Mesendoderm (in vitro differentiated cells): ENCODE data around the gene RPS6KA5.

ENCODE experiments used
- DNase-seq: peaks from one replicate; pipeline ENCODE4 v3.0.0; 2013
- H2AK5ac ChIP-seq: 2 replicates; pipeline ENCODE4 v1.6.1; 2013; ENCODE audit warnings: low read length, inconsistent platforms
- H2BK120ac ChIP-seq: 2 replicates; pipeline ENCODE4 v1.6.1; 2013; ENCODE audit warnings: low read depth, mild to moderate bottlenecking, low read length, moderate library complexity, mixed read lengths
- H2BK15ac ChIP-seq: replicated peaks from 2 replicates; pipeline ENCODE4 v1.6.1; 2013; ENCODE audit warnings: low read depth, mild to moderate bottlenecking, moderate library complexity
- H2BK5ac ChIP-seq: 2 replicates; pipeline ENCODE4 v1.6.1; 2013; ENCODE audit warnings: low read length, inconsistent platforms
- H3K18ac ChIP-seq: 2 replicates; pipeline ENCODE4 v1.6.1; 2013; ENCODE audit warnings: mild to moderate bottlenecking, low read length, mixed read lengths
- H3K23ac ChIP-seq: one replicate; pipeline ENCODE4 v1.6.1; 2013; ENCODE audit warnings: low read length
- H3K27ac ChIP-seq: 2 replicates; pipeline ENCODE4 v1.5.1; 2013; ENCODE audit warnings: low read depth, mild to moderate bottlenecking, inconsistent platforms, low read length, moderate library complexity
- H3K27me3 ChIP-seq: 2 replicates; pipeline ENCODE4 v1.6.1; 2013; ENCODE audit warnings: low read length, control low read depth, mild to moderate bottlenecking, inconsistent platforms; ENCODE audit not compliant: insufficient read depth, poor library complexity
- H3K36me3 ChIP-seq: 2 replicates; pipeline ENCODE4 v1.6.1; 2013; ENCODE audit warnings: low read length, inconsistent platforms; ENCODE audit not compliant: control insufficient read depth, insufficient read depth
- H3K4ac ChIP-seq: one replicate; pipeline ENCODE4 v1.6.1; 2013; ENCODE audit warnings: low read depth, mild to moderate bottlenecking, low read length, moderate library complexity
- H3K4me1 ChIP-seq: 2 replicates; pipeline ENCODE4 v1.6.1; 2013; ENCODE audit warnings: low read depth, low read length, inconsistent platforms; ENCODE audit not compliant: control insufficient read depth
- H3K4me2 ChIP-seq: 2 replicates; pipeline ENCODE4 v1.6.1; 2013; ENCODE audit warnings: low read length
- H3K4me3 ChIP-seq: 2 replicates; pipeline ENCODE4 v1.5.1; 2013; ENCODE audit warnings: mild to moderate bottlenecking, low read length
- H3K56ac ChIP-seq: one replicate; pipeline ENCODE4 v1.6.1; 2013; ENCODE audit warnings: low read length
- H3K79me1 ChIP-seq: 2 replicates; pipeline ENCODE4 v1.6.1; 2013; ENCODE audit warnings: low read length, inconsistent platforms
- H3K79me2 ChIP-seq: 2 replicates; pipeline ENCODE4 v1.6.1; 2013; ENCODE audit warnings: mild to moderate bottlenecking, low read length; ENCODE audit not compliant: control insufficient read depth, insufficient read depth
- H3K9ac ChIP-seq: 2 replicates; pipeline ENCODE4 v1.6.1; 2013; ENCODE audit warnings: low read length, inconsistent platforms
- H4K5ac ChIP-seq: one replicate; pipeline ENCODE4 v1.6.1; 2013; ENCODE audit warnings: low read length
- H4K8ac ChIP-seq: one replicate; pipeline ENCODE4 v1.6.1; 2013; ENCODE audit warnings: low read depth, mild to moderate bottlenecking, control low read depth, low read length, moderate library complexity
- WGBS: extraction: QIAGEN DNeasy Blood & Tissue Kit; methylation state at CpG from one replicate; pipeline ENCODE4 v1.1.7; 2013; ENCODE audit warnings: low lambda C conversion rate, missing lambda C conversion rate; ENCODE audit not compliant: insufficient coverage; ENCODE audit errors: extremely low coverage; 5-methylcytosine and 5-hydroxymethylcytosine counted together

The RPS6KA5 gene

DNA sequence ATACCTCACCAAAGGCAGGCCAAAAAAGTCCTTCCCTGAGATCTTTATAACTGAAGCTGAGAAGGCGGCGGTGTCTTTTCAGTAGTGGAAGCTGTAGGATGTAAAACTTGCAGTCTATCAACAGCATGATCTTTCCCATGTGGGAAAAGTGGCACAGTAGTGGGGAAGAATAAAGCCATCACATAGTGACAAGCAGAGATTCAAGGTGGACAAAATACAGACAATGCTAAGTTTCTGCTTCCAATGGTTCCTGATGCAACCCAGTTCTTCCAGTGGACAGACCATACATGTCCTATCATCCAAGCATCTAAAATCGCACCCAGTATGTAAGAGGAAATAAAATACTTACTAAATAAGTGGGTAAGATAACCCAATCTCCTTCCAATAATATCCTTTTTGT lies 4.1 kb downstream of the RPS6KA5 start:
- Histone ChIP-seq H2BK5ac (no peak overlapping the region), H2BK120ac (no peak overlapping the region), H3K27ac (no peak overlapping the region), H3K4ac (no peak overlapping the region), H3K4me2 (no peak overlapping the region), H4K8ac (no peak overlapping the region), H3K4me1 (peaks cover 1% of the 10 kb centered on the region), H4K5ac (no peak overlapping the region), H3K56ac (no peak overlapping the region), H3K18ac (no peak overlapping the region), H3K27me3 (no peaks in the 10 kb centered on the region), H3K9ac (no peak overlapping the region), H2BK15ac (no peak overlapping the region), H3K79me1 (no peaks in the 10 kb centered on the region), H3K4me3 (no peak overlapping the region), H3K23ac (no peak overlapping the region), H2AK5ac (no peak overlapping the region), H3K79me2 (no peaks in the 10 kb centered on the region), H3K36me3 (no peaks in the 10 kb centered on the region)
- DNase-seq = no peak
- WGBS = no CpG with 5 or more reads among the region's 3 CpGs

DNA sequence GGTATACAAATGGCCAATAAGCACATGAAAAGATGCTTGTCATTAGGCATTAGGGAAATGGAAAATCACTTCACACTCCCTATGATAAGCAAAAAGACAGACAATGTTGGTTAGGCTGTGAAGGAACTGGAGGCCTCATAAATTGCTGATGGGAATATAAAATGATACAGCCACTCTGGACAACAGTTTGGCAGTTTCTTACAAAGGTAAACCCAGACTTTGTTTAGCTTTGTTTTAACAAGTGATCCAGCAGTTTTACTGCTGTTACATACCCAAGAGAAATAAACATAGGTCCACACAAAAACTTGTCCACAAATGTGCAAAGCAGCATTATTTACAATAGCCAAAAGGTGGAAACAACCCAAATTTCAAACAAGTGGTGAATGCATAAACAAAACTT lies 5.4 kb downstream of the RPS6KA5 start:
- Histone ChIP-seq H3K36me3 (no peaks in the 10 kb centered on the region), H3K18ac (no peak overlapping the region), H3K4me3 (no peak overlapping the region), H2AK5ac (no peak overlapping the region), H3K56ac (no peak overlapping the region), H4K8ac (no peak overlapping the region), H3K23ac (no peak overlapping the region), H4K5ac (no peak overlapping the region), H3K27me3 (no peaks in the 10 kb centered on the region), H2BK120ac (no peak overlapping the region), H3K27ac (no peak overlapping the region), H2BK5ac (no peak overlapping the region), H3K9ac (no peak overlapping the region), H3K4me1 (no peaks in the 10 kb centered on the region), H3K4me2 (no peak overlapping the region), H3K79me2 (no peaks in the 10 kb centered on the region), H3K79me1 (no peaks in the 10 kb centered on the region), H2BK15ac (no peak overlapping the region), H3K4ac (no peak overlapping the region)
- DNase-seq = no peak

DNA sequence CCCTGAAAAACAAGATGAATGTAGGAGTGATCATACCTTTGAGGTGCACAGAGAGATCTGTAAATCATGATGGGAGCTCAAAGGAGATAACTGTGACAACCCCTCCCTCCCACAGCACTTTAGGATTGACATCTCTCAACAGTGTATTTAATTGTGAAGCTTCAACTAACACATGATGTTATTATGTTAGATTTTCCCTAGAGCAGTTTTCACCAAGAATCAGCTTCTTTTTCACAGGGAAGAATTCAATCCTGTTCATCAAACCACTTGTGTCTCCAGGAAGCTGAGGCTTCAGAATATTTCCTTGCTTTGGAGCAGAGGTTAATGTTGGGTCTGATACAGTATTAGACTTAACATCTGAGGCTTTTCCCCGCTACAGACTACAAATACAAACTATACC lies 11.8 kb downstream of the RPS6KA5 start:
- DNase-seq = no peak
- Histone ChIP-seq H2BK120ac (no peak overlapping the region), H2AK5ac (no peak overlapping the region), H3K4ac (no peak overlapping the region), H3K79me2 (no peaks in the 10 kb centered on the region), H3K23ac (no peak overlapping the region), H3K9ac (no peak overlapping the region), H2BK15ac (no peak overlapping the region), H3K27ac (no peak overlapping the region), H3K18ac (no peak overlapping the region), H3K4me3 (no peak overlapping the region), H4K5ac (no peak overlapping the region), H3K4me2 (no peak overlapping the region), H3K56ac (no peak overlapping the region), H2BK5ac (no peak overlapping the region), H4K8ac (no peak overlapping the region), H3K36me3 (no peaks in the 10 kb centered on the region), H3K27me3 (no peaks in the 10 kb centered on the region), H3K4me1 (no peaks in the 10 kb centered on the region), H3K79me1 (no peaks in the 10 kb centered on the region)
- WGBS = no CpG with 5 or more reads among the region's 1 CpG

DNA sequence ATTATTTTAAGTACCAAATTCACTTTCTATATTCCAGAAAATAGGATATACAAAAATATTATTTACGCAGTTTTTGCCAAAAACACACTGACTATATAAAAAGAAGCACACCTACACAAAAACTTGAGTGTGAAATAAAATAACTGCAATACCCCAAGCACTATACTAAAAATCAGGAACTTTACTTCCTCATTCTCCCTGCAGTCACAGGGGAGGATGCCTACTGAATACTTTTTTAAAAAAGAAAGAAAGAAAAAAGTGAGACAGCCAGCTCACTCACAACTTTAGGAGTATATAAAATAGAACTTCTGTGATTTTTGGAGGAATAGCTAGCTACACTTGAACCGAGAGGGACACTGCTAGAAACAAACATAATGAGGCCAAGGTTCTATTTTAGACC lies 12.2 kb downstream of the RPS6KA5 start:
- Histone ChIP-seq H3K4me3 (no peak overlapping the region), H3K36me3 (no peaks in the 10 kb centered on the region), H3K4me1 (no peaks in the 10 kb centered on the region), H3K9ac (no peak overlapping the region), H2AK5ac (no peak overlapping the region), H4K5ac (no peak overlapping the region), H2BK15ac (no peak overlapping the region), H3K18ac (no peak overlapping the region), H3K27ac (no peak overlapping the region), H3K56ac (no peak overlapping the region), H3K27me3 (no peaks in the 10 kb centered on the region), H2BK5ac (no peak overlapping the region), H3K23ac (no peak overlapping the region), H3K4ac (no peak overlapping the region), H3K79me2 (no peaks in the 10 kb centered on the region), H3K4me2 (no peak overlapping the region), H2BK120ac (no peak overlapping the region), H3K79me1 (no peaks in the 10 kb centered on the region), H4K8ac (no peak overlapping the region)
- no peak for DNase-seq
- WGBS = no CpG with 5 or more reads among the region's 2 CpGs

DNA sequence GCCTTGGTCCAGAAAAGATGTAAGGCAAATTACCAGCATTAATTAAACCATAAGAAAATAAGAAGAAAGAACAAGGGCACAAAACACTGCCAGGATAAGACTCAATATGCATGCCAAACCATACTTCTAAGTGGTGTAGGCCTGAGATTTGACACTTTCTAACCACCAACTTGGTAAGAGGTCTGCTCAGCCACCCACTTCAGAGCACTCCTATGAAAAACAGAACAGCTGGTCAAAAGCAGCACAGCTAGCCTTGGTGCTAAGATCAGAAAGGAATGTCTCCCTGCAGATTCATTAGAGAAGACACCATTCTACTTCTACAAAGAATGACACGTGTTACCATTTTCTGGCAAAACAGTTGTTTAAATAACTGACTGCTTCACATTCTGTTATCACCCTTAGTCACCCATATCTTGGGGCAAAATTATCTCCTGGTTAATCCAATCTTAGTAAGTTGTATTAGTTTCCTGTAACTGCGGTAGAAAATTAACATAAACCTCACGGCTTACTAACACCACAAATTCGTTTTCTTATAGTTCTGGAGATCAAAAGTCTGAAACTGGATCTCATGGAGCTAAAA lies 13.2 kb downstream of the RPS6KA5 start:
- no peak overlapping the region for H2BK15ac ChIP-seq
- no peaks in the 10 kb centered on the region for H3K4me1 ChIP-seq
- WGBS = no CpG with 5 or more reads among the region's 4 CpGs
- no peak overlapping the region for H3K56ac ChIP-seq
- H2BK5ac ChIP-seq = no peak overlapping the region
- no peak overlapping the region for H3K27ac ChIP-seq
- H3K79me1 ChIP-seq = no peaks in the 10 kb centered on the region
- H3K27me3 ChIP-seq = no peaks in the 10 kb centered on the region
- no peak overlapping the region for H3K9ac ChIP-seq
- no peak overlapping the region for H4K8ac ChIP-seq
- H3K36me3 ChIP-seq = no peaks in the 10 kb centered on the region
- no peak overlapping the region for H3K4me3 ChIP-seq
- no peak overlapping the region for H2AK5ac ChIP-seq
- no peaks in the 10 kb centered on the region for H3K79me2 ChIP-seq
- no peak overlapping the region for H3K4me2 ChIP-seq
- H4K5ac ChIP-seq = no peak overlapping the region
- no peak overlapping the region for H2BK120ac ChIP-seq
- H3K23ac ChIP-seq = no peak overlapping the region
- no peak overlapping the region for H3K4ac ChIP-seq
- no peak overlapping the region for H3K18ac ChIP-seq
- peak; percentile 49 for DNase-seq

DNA sequence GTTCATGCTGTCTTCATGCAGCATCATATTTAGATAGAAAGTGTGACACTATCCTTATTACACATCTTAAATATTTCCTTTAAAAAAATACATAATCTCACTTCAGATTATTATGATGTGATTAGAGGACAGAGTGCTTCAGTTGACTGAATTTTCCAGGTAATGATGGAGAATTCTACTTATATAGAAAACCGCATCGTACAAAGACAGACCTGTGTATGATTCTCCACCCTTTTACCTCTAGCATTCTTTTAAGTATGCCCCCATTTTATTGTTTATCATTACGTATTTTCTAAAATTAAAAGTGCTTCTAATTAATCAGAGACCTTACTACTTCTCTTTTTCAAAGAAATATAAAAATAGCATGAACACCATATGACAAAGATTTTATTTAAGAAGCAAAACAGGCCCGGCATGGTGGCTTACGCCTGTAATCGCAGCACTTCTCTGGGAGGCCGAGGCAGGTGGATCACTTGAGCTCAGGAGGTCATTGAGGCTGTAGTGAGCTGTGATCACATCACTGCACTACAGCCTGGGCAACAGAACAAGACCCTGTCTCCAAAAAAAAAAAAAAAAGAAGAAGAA lies 13.9 kb downstream of the RPS6KA5 start:
- Histone ChIP-seq H2BK15ac (no peak overlapping the region), H4K8ac (no peak overlapping the region), H3K23ac (no peak overlapping the region), H3K27me3 (no peaks in the 10 kb centered on the region), H3K9ac (no peak overlapping the region), H3K79me1 (no peaks in the 10 kb centered on the region), H3K4ac (no peak overlapping the region), H3K4me2 (no peak overlapping the region), H3K4me1 (no peaks in the 10 kb centered on the region), H2AK5ac (no peak overlapping the region), H3K79me2 (no peaks in the 10 kb centered on the region), H3K18ac (no peak overlapping the region), H2BK120ac (no peak overlapping the region), H3K56ac (no peak overlapping the region), H4K5ac (no peak overlapping the region), H3K27ac (no peak overlapping the region), H2BK5ac (no peak overlapping the region), H3K4me3 (no peak overlapping the region), H3K36me3 (no peaks in the 10 kb centered on the region)
- WGBS = no CpG with 5 or more reads among the region's 7 CpGs
- no peak for DNase-seq
